H9 (cell line): ENCODE data around the gene ITPK1. TPM values are rescaled to one million over a fixed set of nuclear protein-coding genes. Genes with fewer than 3 reads are reported as not detected.
A peak's percentile ranks its signal among the peaks of the same experiment; 100 is the strongest.

Source experiments
- DNase-seq: peaks from one replicate; pipeline ENCODE4 v3.0.0-alpha.2; 2017
- H2AFZ ChIP-seq: one replicate; pipeline ENCODE4 v1.6.1; 2013; ENCODE audit warnings: mild to moderate bottlenecking, low read length, control low read depth, moderate library complexity
- H2AK5ac ChIP-seq: 2 replicates; pipeline ENCODE4 v1.6.1; 2013; ENCODE audit warnings: low read length, control low read depth, mixed read lengths; ENCODE audit not compliant: insufficient read length
- H2BK120ac ChIP-seq: one replicate; pipeline ENCODE4 v1.6.1; 2013; ENCODE audit warnings: low read depth, mild to moderate bottlenecking, low read length, control low read depth, inconsistent platforms; ENCODE audit not compliant: poor library complexity, severe bottlenecking
- H2BK12ac ChIP-seq: 2 replicates; pipeline ENCODE4 v1.6.1; 2013; ENCODE audit warnings: low read length, control low read depth, mixed read lengths, low read depth; ENCODE audit not compliant: insufficient read length
- H2BK15ac ChIP-seq: 2 replicates; pipeline ENCODE4 v1.6.1; 2013; ENCODE audit warnings: low read depth, low read length, control low read depth
- H2BK20ac ChIP-seq: one replicate; pipeline ENCODE4 v1.6.1; 2013; ENCODE audit warnings: low read depth, mild to moderate bottlenecking, low read length, control low read depth, inconsistent platforms; ENCODE audit not compliant: poor library complexity, severe bottlenecking
- H2BK5ac ChIP-seq: 2 replicates; pipeline ENCODE4 v1.6.1; 2013; ENCODE audit warnings: low read length, control low read depth, mixed read lengths; ENCODE audit not compliant: insufficient read length
- H3K14ac ChIP-seq: 2 replicates; pipeline ENCODE4 v1.6.1; 2013; ENCODE audit warnings: low read length, control low read depth; ENCODE audit not compliant: insufficient read depth
- H3K18ac ChIP-seq: 2 replicates; pipeline ENCODE4 v1.6.1; 2013; ENCODE audit warnings: low read depth, mild to moderate bottlenecking, mixed read lengths, low read length, control low read depth; ENCODE audit not compliant: insufficient read length
- H3K23ac ChIP-seq: 2 replicates; pipeline ENCODE4 v1.6.1; 2013; ENCODE audit warnings: low read length, control low read depth, mixed read lengths, low read depth; ENCODE audit not compliant: insufficient read length
- H3K23me2 ChIP-seq: 2 replicates; pipeline ENCODE4 v1.6.1; 2013; ENCODE audit warnings: low read depth, mild to moderate bottlenecking, mixed read lengths, low read length, control low read depth; ENCODE audit not compliant: insufficient read length, poor library complexity, severe bottlenecking
- H3K27ac ChIP-seq: 2 replicates; pipeline ENCODE4 v1.5.1; 2013; ENCODE audit warnings: low read length, control low read depth, mixed read lengths, low read depth; ENCODE audit not compliant: insufficient read length
- H3K27me3 ChIP-seq: 2 replicates; pipeline ENCODE4 v1.6.1; 2013; ENCODE audit warnings: low read length, control low read depth, inconsistent platforms; ENCODE audit not compliant: insufficient read depth
- H3K4ac ChIP-seq: 2 replicates; pipeline ENCODE4 v1.6.1; 2013; ENCODE audit warnings: low read depth, mild to moderate bottlenecking, control low read depth, inconsistent platforms, low read length, moderate library complexity
- H3K4me1 ChIP-seq: 2 replicates; pipeline ENCODE4 v1.6.1; 2013; ENCODE audit warnings: low read length, control low read depth, inconsistent platforms; ENCODE audit not compliant: insufficient read depth
- H3K4me2 ChIP-seq: 2 replicates; pipeline ENCODE4 v1.6.1; 2013; ENCODE audit warnings: low read length, control low read depth, mixed read lengths; ENCODE audit not compliant: insufficient read length, insufficient read depth
- H3K56ac ChIP-seq: 2 replicates; pipeline ENCODE4 v1.6.1; 2013; ENCODE audit warnings: low read depth, mild to moderate bottlenecking, mixed read lengths, low read length, control low read depth; ENCODE audit not compliant: insufficient read length
- H3K79me1 ChIP-seq: 2 replicates; pipeline ENCODE4 v1.6.1; 2013; ENCODE audit warnings: low read depth, mild to moderate bottlenecking, moderate library complexity, low read length, control low read depth, inconsistent platforms; ENCODE audit not compliant: insufficient read depth, poor library complexity, severe bottlenecking
- H3K79me2 ChIP-seq: 2 replicates; pipeline ENCODE4 v1.6.1; 2013; ENCODE audit warnings: low read length, control low read depth, inconsistent platforms; ENCODE audit not compliant: insufficient read depth
- H3K9ac ChIP-seq: 2 replicates; pipeline ENCODE4 v1.6.1; 2013; ENCODE audit warnings: low read length, control low read depth, mixed read lengths; ENCODE audit not compliant: insufficient read length; ENCODE audit errors: extremely low read depth
- H3K9me3 ChIP-seq: one replicate; pipeline ENCODE4 v1.6.1; 2013; ENCODE audit warnings: low read depth, low read length, inconsistent platforms; ENCODE audit not compliant: control insufficient read depth
- H3T11ph ChIP-seq: one replicate; pipeline ENCODE4 v1.6.1; 2013; ENCODE audit warnings: mild to moderate bottlenecking, low read length, control low read depth, inconsistent platforms
- H4K20me1 ChIP-seq: one replicate; pipeline ENCODE4 v1.6.1; 2013; ENCODE audit not compliant: control insufficient read depth, insufficient read length, insufficient read depth
- H4K5ac ChIP-seq: 2 replicates; pipeline ENCODE4 v1.6.1; 2013; ENCODE audit warnings: low read depth, mild to moderate bottlenecking, mixed read lengths, low read length, control low read depth; ENCODE audit not compliant: insufficient read length
- H4K8ac ChIP-seq: replicated peaks from 2 replicates; pipeline ENCODE4 v1.6.1; 2013; ENCODE audit warnings: low read length, control low read depth, mixed read lengths, low read depth; ENCODE audit not compliant: insufficient read length
- H4K91ac ChIP-seq: 2 replicates; pipeline ENCODE4 v1.6.1; 2013; ENCODE audit warnings: low read depth, mild to moderate bottlenecking, moderate library complexity, mixed read lengths, low read length, control low read depth; ENCODE audit not compliant: insufficient read length
- H3K27ac Mint-ChIP-seq, 3 experiments: 2 replicates in 2 of 3; 3 replicates in 1 of 3; pipeline ENCODE4 v1.8.0; 2020 to 2021; ENCODE audit warnings: mixed read lengths in 3 of 3, mild to moderate bottlenecking in 1 of 3, moderate library complexity in 1 of 3
- H3K27me3 Mint-ChIP-seq: 2 replicates; pipeline ENCODE4 v1.8.0; 2021; ENCODE audit warnings: low read depth, mild to moderate bottlenecking, moderate library complexity, mixed read lengths
- H3K36me3 Mint-ChIP-seq, 3 experiments: 2 replicates in 2 of 3; 3 replicates in 1 of 3; pipeline ENCODE4 v1.8.0; 2020 to 2021; ENCODE audit warnings: low read depth in 3 of 3, mixed read lengths in 3 of 3; ENCODE audit not compliant: insufficient read depth in 1 of 3
- H3K4me1 Mint-ChIP-seq, 2 experiments: 2 replicates each; pipeline ENCODE4 v1.8.0; 2020; ENCODE audit warnings: mixed read lengths in 2 of 2
- H3K4me3 Mint-ChIP-seq, 2 experiments: 2 replicates in 1 of 2; 3 replicates in 1 of 2; pipeline ENCODE4 v1.8.0; 2020 to 2021; ENCODE audit warnings: mild to moderate bottlenecking in 2 of 2, mixed read lengths in 2 of 2, moderate library complexity in 1 of 2
- H3K9me3 Mint-ChIP-seq, 2 experiments: 2 replicates in 1 of 2; 3 replicates in 1 of 2; pipeline ENCODE4 v1.8.0; 2020; ENCODE audit warnings: mild to moderate bottlenecking in 2 of 2, mixed read lengths in 2 of 2, moderate library complexity in 1 of 2
- WGBS: extraction: QIAGEN DNeasy Blood & Tissue Kit; methylation state at CpG from one replicate; pipeline ENCODE4 v1.1.7; 2013; ENCODE audit warnings: missing lambda C conversion rate, low lambda C conversion rate, mixed read lengths; ENCODE audit not compliant: insufficient read length; ENCODE audit errors: extremely low coverage; 5-methylcytosine and 5-hydroxymethylcytosine counted together
- total RNA-seq: library from RNA; stranded (reverse); gene quantifications from 2 replicates; pipeline ENCODE4 v1.2.1, GENCODE V29; 2021
- TF ChIP-seq, protein P1 (sequence below): fragments of 200-600 bp; sonication (generic); conservative IDR thresholded peaks from 3 replicates; pipeline ENCODE4 v1.8.0; 2021; ENCODE audit warnings: antibody characterized with exemption, mild to moderate bottlenecking

ITPK1 gene
- total RNA-seq, 1 experiment from 2014 or later, result 92.7 TPM

- H3K27me3 ChIP-seq, result no peaks in the 10 kb centered on the region
- H3K56ac ChIP-seq, result no peak overlapping the region
- Mint-ChIP-seq H3K4me3 (no peak overlapping the region), H3K27me3 (no peaks in the 10 kb centered on the region; the same call in 1 of the 2 replicates), H3K27ac (0 out of 7 replicates have a peak overlapping the region, but pooled peaks of 1 of the 3 experiments have one; percentile 31), H3K36me3 (peaks cover 0 to 4% (median 0%) of the 10 kb centered on the region in 3 experiments; a peak in 3 of 7 replicates), H3K9me3 (no peaks in the 10 kb centered on the region; a peak in 1 of 5 replicates), H3K4me1 (peaks cover 39 to 52% of the 10 kb centered on the region in 2 experiments)
- DNase-seq, result no peak
- WGBS, result no CpG with 5 or more reads among the region's 5 CpGs
- no peaks in the 10 kb centered on the region for H4K20me1 ChIP-seq
- H2BK12ac ChIP-seq, result no peak overlapping the region
- H2BK20ac ChIP-seq, result no peak overlapping the region
- no peak overlapping the region for H3K14ac ChIP-seq
- peaks cover 2% of the 10 kb centered on the region; the same call in 1 of the 2 replicates for H3K79me2 ChIP-seq
- no peaks in the 10 kb centered on the region for H3K9me3 ChIP-seq
- no peak overlapping the region for H4K91ac ChIP-seq
- H3K79me1 ChIP-seq, result peaks cover 3% of the 10 kb centered on the region
- no peak overlapping the region for H3K4me2 ChIP-seq
- H4K8ac ChIP-seq, result no peak overlapping the region
- H2AFZ ChIP-seq, result no peak overlapping the region
- no peak overlapping the region for H3K27ac ChIP-seq
- H4K5ac ChIP-seq, result no peak overlapping the region
- TF ChIP-seq, protein P1, sequence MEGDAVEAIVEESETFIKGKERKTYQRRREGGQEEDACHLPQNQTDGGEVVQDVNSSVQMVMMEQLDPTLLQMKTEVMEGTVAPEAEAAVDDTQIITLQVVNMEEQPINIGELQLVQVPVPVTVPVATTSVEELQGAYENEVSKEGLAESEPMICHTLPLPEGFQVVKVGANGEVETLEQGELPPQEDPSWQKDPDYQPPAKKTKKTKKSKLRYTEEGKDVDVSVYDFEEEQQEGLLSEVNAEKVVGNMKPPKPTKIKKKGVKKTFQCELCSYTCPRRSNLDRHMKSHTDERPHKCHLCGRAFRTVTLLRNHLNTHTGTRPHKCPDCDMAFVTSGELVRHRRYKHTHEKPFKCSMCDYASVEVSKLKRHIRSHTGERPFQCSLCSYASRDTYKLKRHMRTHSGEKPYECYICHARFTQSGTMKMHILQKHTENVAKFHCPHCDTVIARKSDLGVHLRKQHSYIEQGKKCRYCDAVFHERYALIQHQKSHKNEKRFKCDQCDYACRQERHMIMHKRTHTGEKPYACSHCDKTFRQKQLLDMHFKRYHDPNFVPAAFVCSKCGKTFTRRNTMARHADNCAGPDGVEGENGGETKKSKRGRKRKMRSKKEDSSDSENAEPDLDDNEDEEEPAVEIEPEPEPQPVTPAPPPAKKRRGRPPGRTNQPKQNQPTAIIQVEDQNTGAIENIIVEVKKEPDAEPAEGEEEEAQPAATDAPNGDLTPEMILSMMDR, result no peak
- no peak overlapping the region for H3K9ac ChIP-seq
- H3K18ac ChIP-seq, result no peak overlapping the region
- no peak overlapping the region for H3K23ac ChIP-seq
- H2AK5ac ChIP-seq, result no peak overlapping the region
- H3K23me2 ChIP-seq, result no peaks in the 10 kb centered on the region
- no peak overlapping the region for H2BK5ac ChIP-seq
- H2BK120ac ChIP-seq, result no peak overlapping the region
- H3T11ph ChIP-seq, result no peak overlapping the region
- peaks cover 13% of the 10 kb centered on the region; the same call in 1 of the 2 replicates for H3K4me1 ChIP-seq
- H3K4ac ChIP-seq, result no peak overlapping the region
- no peak overlapping the region for H2BK15ac ChIP-seq
Observed at GRCh38 chr14:93029417-93029816, 86.3 kb downstream of the ITPK1 start.
